ENCODE measurements around the gene USP28. TPM values are rescaled to one million over a fixed set of nuclear protein-coding genes. Genes with fewer than 3 reads are reported as not detected.

The USP28 gene, protein sequence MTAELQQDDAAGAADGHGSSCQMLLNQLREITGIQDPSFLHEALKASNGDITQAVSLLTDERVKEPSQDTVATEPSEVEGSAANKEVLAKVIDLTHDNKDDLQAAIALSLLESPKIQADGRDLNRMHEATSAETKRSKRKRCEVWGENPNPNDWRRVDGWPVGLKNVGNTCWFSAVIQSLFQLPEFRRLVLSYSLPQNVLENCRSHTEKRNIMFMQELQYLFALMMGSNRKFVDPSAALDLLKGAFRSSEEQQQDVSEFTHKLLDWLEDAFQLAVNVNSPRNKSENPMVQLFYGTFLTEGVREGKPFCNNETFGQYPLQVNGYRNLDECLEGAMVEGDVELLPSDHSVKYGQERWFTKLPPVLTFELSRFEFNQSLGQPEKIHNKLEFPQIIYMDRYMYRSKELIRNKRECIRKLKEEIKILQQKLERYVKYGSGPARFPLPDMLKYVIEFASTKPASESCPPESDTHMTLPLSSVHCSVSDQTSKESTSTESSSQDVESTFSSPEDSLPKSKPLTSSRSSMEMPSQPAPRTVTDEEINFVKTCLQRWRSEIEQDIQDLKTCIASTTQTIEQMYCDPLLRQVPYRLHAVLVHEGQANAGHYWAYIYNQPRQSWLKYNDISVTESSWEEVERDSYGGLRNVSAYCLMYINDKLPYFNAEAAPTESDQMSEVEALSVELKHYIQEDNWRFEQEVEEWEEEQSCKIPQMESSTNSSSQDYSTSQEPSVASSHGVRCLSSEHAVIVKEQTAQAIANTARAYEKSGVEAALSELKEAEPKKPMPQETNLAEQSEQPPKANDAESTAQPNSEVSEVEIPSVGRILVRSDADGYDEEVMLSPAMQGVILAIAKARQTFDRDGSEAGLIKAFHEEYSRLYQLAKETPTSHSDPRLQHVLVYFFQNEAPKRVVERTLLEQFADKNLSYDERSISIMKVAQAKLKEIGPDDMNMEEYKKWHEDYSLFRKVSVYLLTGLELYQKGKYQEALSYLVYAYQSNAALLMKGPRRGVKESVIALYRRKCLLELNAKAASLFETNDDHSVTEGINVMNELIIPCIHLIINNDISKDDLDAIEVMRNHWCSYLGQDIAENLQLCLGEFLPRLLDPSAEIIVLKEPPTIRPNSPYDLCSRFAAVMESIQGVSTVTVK
- 13.2 to 20.1 TPM (median 19.2 TPM) in 5 replicates for total RNA-seq (2022; extraction: Qiagen RNA extraction)

DNA sequence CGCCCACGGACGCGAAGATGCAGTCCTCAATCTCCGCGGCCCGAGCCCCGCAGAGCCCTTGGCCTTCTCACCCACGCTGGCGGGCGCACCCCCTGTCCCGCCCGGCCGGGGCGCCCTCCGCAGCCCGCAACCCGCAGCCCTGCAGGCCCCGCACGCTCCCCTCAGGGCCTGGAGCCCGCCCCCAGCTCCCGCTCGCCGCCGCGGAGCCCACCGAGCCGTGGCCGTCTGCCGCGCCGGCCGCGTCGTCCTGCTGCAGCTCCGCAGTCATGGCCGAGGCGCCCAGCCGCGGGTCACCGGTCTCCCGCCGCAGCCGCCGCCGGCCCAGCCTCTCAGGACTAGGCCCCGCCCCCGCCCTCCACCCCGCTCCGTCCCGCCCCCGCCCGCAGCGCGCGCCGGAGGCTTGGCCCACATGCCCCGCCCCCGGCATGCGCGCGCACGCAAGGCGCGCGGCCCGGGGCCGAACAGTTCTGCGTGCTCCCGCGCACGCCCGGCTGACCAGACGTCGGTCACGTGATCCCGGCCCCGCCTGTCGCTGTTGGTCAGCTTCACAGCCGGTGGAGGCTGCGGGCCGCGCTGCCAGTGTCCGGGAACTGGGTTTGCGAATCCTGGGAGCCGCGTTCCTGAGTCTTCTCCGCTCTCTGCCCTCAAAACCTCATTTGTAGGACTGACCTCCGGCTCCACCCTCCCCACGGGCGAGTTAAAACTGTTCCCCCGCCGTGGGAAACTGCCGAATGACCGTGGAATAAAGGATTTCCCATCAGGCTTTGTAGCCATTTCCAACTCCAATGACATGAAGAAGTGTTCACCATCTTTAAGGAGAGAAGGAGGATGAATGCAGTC is at the start of gene USP28:
Gene USP28 (minus strand): TSS at position 339 of the 840 bp plus-strand sequence. CDS start 71 bp downstream, at position 268.

DNA sequence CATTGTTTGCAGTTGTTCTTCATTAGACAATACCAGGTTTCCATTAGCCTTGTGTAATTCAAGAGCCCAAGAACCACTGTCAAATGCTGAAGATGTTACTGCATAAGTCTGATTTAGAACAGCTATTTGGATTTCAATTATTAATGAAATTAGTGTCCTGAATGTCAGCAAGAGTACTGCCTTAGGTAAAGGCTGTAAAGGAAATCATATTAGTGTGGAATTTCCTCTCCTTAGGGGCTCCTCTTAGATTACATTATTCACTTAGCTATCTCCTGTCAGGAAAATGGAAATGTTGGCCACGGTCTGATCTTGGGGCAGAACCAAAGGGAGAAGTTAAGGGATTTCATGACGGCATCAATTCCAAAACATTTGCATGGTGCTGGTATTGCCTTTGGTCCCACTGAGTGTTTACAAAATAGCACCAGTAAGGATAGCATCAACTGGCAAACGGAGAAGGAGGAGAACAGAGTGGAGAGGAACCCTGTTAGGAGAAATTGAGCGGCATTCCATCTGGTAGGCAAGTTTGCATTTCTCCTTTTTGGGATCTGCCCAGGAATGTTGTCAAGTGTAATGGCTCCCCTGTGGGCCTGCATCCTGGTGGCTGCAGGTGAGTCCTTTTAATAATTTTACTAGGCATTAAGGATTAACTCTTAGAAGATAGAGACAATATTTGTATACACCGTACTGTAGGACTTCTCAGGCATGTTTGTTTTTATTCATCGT is 29.2 kb upstream of the USP28 start, which contains the start of gene HTR3B:
Gene HTR3B (plus strand): TSS at position 418 of the 723 bp plus-strand sequence. CDS start 138 bp downstream, at position 556.

DNA sequence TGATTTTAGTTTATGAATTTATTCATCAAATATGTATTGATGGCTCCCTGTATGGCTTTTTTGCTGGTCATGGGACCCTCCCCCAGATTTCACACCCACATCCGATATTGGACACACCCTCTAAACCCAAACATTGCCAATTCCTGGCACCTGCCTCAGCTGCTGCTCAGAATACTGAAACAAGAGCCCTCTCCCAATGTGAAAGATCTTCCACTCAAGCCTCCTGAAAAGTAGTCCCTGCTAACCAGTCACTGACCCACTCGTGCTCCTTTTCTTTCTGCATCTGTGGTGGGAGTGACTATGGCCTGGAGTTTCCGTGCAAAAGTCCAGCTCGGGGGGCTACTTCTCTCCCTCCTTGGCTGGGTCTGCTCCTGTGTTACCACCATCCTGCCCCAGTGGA is 95.9 kb downstream of the USP28 start, which contains the start of gene CLDN25:
Gene CLDN25 (plus strand): TSS at position 301 of the 400 bp plus-strand sequence. CDS start 0 bp downstream, at position 301.

DNA sequence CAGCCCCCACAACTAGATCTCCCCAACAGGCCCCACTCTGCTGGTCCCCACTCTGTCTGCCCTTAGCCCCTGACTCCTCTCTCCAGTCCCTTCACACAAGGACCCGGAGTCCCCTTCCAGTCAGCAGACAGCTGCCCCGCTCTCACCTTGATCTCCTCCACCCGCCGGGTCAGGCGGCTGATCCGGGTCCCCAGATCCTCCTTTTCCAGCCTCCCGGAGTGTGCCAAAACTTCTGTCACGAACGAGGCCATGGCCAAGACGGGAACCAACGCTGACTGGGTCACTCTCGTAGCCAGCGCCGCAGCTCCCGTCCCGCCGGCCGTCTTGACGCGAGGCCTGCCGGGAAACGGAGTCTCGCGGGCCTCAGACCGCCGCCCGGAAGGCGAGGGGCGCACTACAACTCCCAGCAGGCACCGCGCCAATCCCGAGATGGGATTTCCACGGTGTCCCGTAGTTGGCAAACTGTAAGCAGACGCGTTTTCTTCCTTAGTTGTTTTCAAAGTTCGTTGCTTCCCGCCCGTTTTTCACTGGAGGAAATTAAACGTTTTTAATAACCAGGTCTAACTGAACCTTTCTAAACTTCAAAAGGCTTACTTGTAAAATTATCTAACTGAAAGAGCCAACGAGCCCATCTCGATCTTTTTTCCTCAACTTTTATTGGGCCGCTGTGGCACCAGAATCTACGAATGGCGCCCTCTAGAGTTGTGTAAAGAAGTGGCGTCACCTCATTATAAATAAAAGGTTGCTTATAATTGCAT is 101.8 kb downstream of the USP28 start, which contains the start of gene ZW10:
Gene ZW10 (minus strand): TSS at position 277 of the 758 bp plus-strand sequence. CDS start 26 bp downstream, at position 251.

Other genes with a start within 250 kb of the USP28 start
- gene TMPRSS5, start 169.3 kb downstream of the USP28 start, total RNA-seq (2022; extraction: Qiagen RNA extraction): 0.08 to 0.15 TPM (median 0.11 TPM) in 5 replicates
- gene ZW10, start 101.9 kb downstream of the USP28 start, total RNA-seq (2022; extraction: Qiagen RNA extraction): 12.6 to 14.8 TPM (median 13.4 TPM) in 5 replicates
- gene CLDN25, start 95.8 kb downstream of the USP28 start, total RNA-seq (2022; extraction: Qiagen RNA extraction): not detected in 5 replicates
- gene HTR3B, start 29.2 kb upstream of the USP28 start, total RNA-seq (2022; extraction: Qiagen RNA extraction): not detected in 5 replicates
- not detected in 5 replicates for gene HTR3A, start 99.5 kb upstream of the USP28 start, total RNA-seq (2022; extraction: Qiagen RNA extraction)
- 0.76 to 1.6 TPM (median 1.3 TPM) in 5 replicates for gene ZBTB16, start 184.1 kb upstream of the USP28 start, total RNA-seq (2022; extraction: Qiagen RNA extraction)

Data from A549 treated with dexamethasone at 1 μM for 4 hours (cell line).